Midbrain (tissue), 1 donor: Measurements from ENCODE around the gene GYPC.
"Not testable (repeated sequence)": the region's sequence is repeated elsewhere in the genome, so short reads cannot be mapped to it uniquely, and the experiment has no call there.

Source experiments
- DNase-seq: peaks from one replicate; lab custom pipeline; 2025; lab: John Stamatoyannopoulos, UW

The GYPC gene

GRCh38 chr2:126669772-126670171 lies 13.8 kb downstream of the GYPC start:
- DNase-seq = no peak

- DNase-seq = no peak
Measured at GRCh38 chr2:126671488-126671887, 15.5 kb downstream of the GYPC start.

GRCh38 chr2:126672980-126673605 lies 17.1 kb downstream of the GYPC start:
- no peak for DNase-seq

- DNase-seq = no peak
Measured at GRCh38 chr2:126674075-126674744, 18.3 kb downstream of the GYPC start.

- no peak for DNase-seq
Measured at GRCh38 chr2:126675637-126676036, 19.7 kb downstream of the GYPC start.

GRCh38 chr2:126676221-126677175 lies 20.5 kb downstream of the GYPC start:
- DNase-seq = no peak

- DNase-seq = no peak
Measured at GRCh38 chr2:126677176-126677538, 21.2 kb downstream of the GYPC start.

- DNase-seq = no peak
Measured at GRCh38 chr2:126678269-126679065, 22.5 kb downstream of the GYPC start.

GRCh38 chr2:126679094-126679713 lies 23.2 kb downstream of the GYPC start:
- no peak for DNase-seq

- no peak for DNase-seq
Measured at GRCh38 chr2:126681505-126681904, 25.5 kb downstream of the GYPC start.

GRCh38 chr2:126685629-126686028 lies 29.7 kb downstream of the GYPC start:
- no peak for DNase-seq

- DNase-seq = no peak
Measured at GRCh38 chr2:126686286-126686685, 30.3 kb downstream of the GYPC start.

GRCh38 chr2:126686841-126687485 lies 31.0 kb downstream of the GYPC start:
- DNase-seq = no peak

- no peak for DNase-seq
Measured at GRCh38 chr2:126687503-126687902, 31.5 kb downstream of the GYPC start.

GRCh38 chr2:126688594-126688993 lies 32.6 kb downstream of the GYPC start:
- not testable (repeated sequence) for DNase-seq

- DNase-seq = not testable (repeated sequence)
Measured at GRCh38 chr2:126692241-126692640, 36.3 kb downstream of the GYPC start.

- DNase-seq = not testable (repeated sequence)
Measured at GRCh38 chr2:126692934-126693592, 37.1 kb downstream of the GYPC start.

GRCh38 chr2:126696644-126697520 lies 40.9 kb downstream of the GYPC start:
- DNase-seq = no peak

- no peak for DNase-seq
Measured at GRCh38 chr2:126698376-126698775, 42.4 kb downstream of the GYPC start.
